Activated T-cell treated with anti-CD3 and anti-CD28 coated beads, Interleukin-2, amount 50 U/mL, for 24 hours (primary cell): ENCODE results near the gene ELANE.

ENCODE experiments used
- DNase-seq: peaks from one replicate; pipeline ENCODE4 v3.0.0-alpha.2; 2020
- H3K27ac Mint-ChIP-seq: 2 replicates; pipeline ENCODE4 v1.8.0; 2020; ENCODE audit warnings: mild to moderate bottlenecking, mixed read lengths
- H3K27me3 Mint-ChIP-seq: 2 replicates; pipeline ENCODE4 v1.8.0; 2020; ENCODE audit warnings: mixed read lengths
- H3K36me3 Mint-ChIP-seq: 2 replicates; pipeline ENCODE4 v1.8.0; 2020; ENCODE audit warnings: low read depth, mixed read lengths
- H3K4me1 Mint-ChIP-seq: 2 replicates; pipeline ENCODE4 v1.8.0; 2020; ENCODE audit warnings: low read depth, mixed read lengths
- H3K4me3 Mint-ChIP-seq: 2 replicates; pipeline ENCODE4 v1.8.0; 2020; ENCODE audit warnings: mild to moderate bottlenecking, moderate library complexity, mixed read lengths
- H3K9me3 Mint-ChIP-seq: 2 replicates; pipeline ENCODE4 v1.8.0; 2020; ENCODE audit warnings: mixed read lengths

Gene ELANE

GRCh38 chr19:852136-853013, at the start of gene ELANE:
TSS of gene ELANE (plus strand) at chr19:852303. CDS start at chr19:852329, 26 bp downstream.
- Mint-ChIP-seq H3K27me3 (peaks cover 39% of the 10 kb centered on the region), H3K4me1 (no peaks in the 10 kb centered on the region), H3K36me3 (no peaks in the 10 kb centered on the region), H3K4me3 (no peak within 1 kb of the TSS), H3K27ac (no peak within 1 kb of the TSS), H3K9me3 (no peaks in the 10 kb centered on the region)
- no peak for DNase-seq

- peaks cover 84% of the 10 kb centered on the region for H3K36me3 Mint-ChIP-seq
- DNase-seq = no peak
- peak overlapping the region; percentile 95 for H3K27ac Mint-ChIP-seq
- H3K4me3 Mint-ChIP-seq = peak overlapping the region; percentile 90
- no peaks in the 10 kb centered on the region for H3K27me3 Mint-ChIP-seq
- no peaks in the 10 kb centered on the region for H3K9me3 Mint-ChIP-seq
- peaks cover 46% of the 10 kb centered on the region for H3K4me1 Mint-ChIP-seq
These were observed 49.5 kb upstream of the ELANE start for GRCh38 chr19:802498-803098.

DNA sequence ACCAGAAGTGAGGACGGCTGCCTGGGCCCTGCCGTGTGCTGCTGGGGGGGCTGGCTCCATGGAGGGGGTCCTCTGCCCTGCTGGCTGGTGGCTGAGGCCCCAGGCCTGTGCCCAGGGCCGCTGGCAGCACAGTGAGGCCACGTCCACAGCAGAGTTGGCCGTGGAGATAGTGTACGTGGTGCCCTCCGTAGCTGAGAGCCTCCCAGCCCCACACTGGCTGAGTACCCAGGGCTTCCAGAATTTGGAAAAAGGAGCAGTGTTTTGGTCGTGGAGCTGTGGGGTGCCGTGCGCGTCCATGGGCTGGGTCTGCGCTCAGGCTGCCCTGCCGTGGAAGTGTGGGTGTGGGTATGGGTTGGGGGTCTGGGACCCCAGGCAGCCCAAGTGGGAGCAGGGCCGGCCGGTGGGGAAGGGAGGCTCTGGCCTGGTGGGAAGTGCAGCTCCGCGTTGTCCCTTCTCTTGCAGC, 49.0 kb upstream of the ELANE start:
- H3K27me3 Mint-ChIP-seq = no peaks in the 10 kb centered on the region
- peak overlapping the region; percentile 48 for H3K4me3 Mint-ChIP-seq
- peaks cover 89% of the 10 kb centered on the region for H3K36me3 Mint-ChIP-seq
- no peak for DNase-seq
- peaks cover 46% of the 10 kb centered on the region for H3K4me1 Mint-ChIP-seq
- peak overlapping the region; percentile 95 for H3K27ac Mint-ChIP-seq
- H3K9me3 Mint-ChIP-seq = no peaks in the 10 kb centered on the region

- Mint-ChIP-seq H3K27ac (peak overlapping the region; percentile 95), H3K27me3 (no peaks in the 10 kb centered on the region), H3K9me3 (no peaks in the 10 kb centered on the region), H3K36me3 (peaks cover 87% of the 10 kb centered on the region), H3K4me3 (peak overlapping the region; percentile 48), H3K4me1 (peaks cover 46% of the 10 kb centered on the region)
- DNase-seq = no peak
These were observed 48.3 kb upstream of the ELANE start for GRCh38 chr19:803686-804418.

GRCh38 chr19:804419-805165, 47.5 kb upstream of the ELANE start:
- DNase-seq = no peak
- Mint-ChIP-seq H3K9me3 (no peaks in the 10 kb centered on the region), H3K27me3 (no peaks in the 10 kb centered on the region), H3K4me3 (no peak overlapping the region), H3K4me1 (peaks cover 42% of the 10 kb centered on the region), H3K36me3 (peaks cover 86% of the 10 kb centered on the region), H3K27ac (peak overlapping the region; percentile 95)

- Mint-ChIP-seq H3K27me3 (no peaks in the 10 kb centered on the region), H3K4me3 (peak overlapping the region; percentile 31), H3K4me1 (peaks cover 37% of the 10 kb centered on the region), H3K27ac (peak overlapping the region; percentile 81), H3K36me3 (peaks cover 86% of the 10 kb centered on the region), H3K9me3 (no peaks in the 10 kb centered on the region)
- DNase-seq = no peak
These were observed 46.9 kb upstream of the ELANE start for GRCh38 chr19:805166-805551.

GRCh38 chr19:805600-806550, 46.2 kb upstream of the ELANE start:
- H3K27me3 Mint-ChIP-seq = no peaks in the 10 kb centered on the region
- H3K9me3 Mint-ChIP-seq = no peaks in the 10 kb centered on the region
- no peak for DNase-seq
- H3K4me1 Mint-ChIP-seq = peaks cover 31% of the 10 kb centered on the region
- H3K27ac Mint-ChIP-seq = peak overlapping the region; percentile 81
- peak overlapping the region; percentile 31 for H3K4me3 Mint-ChIP-seq
- H3K36me3 Mint-ChIP-seq = peaks cover 86% of the 10 kb centered on the region

- DNase-seq = no peak
- Mint-ChIP-seq H3K4me1 (peaks cover 21% of the 10 kb centered on the region), H3K27me3 (no peaks in the 10 kb centered on the region), H3K36me3 (peaks cover 83% of the 10 kb centered on the region), H3K9me3 (no peaks in the 10 kb centered on the region), H3K4me3 (no peak overlapping the region), H3K27ac (peak overlapping the region; percentile 74)
These were observed 45.2 kb upstream of the ELANE start for GRCh38 chr19:806815-807421.

DNA sequence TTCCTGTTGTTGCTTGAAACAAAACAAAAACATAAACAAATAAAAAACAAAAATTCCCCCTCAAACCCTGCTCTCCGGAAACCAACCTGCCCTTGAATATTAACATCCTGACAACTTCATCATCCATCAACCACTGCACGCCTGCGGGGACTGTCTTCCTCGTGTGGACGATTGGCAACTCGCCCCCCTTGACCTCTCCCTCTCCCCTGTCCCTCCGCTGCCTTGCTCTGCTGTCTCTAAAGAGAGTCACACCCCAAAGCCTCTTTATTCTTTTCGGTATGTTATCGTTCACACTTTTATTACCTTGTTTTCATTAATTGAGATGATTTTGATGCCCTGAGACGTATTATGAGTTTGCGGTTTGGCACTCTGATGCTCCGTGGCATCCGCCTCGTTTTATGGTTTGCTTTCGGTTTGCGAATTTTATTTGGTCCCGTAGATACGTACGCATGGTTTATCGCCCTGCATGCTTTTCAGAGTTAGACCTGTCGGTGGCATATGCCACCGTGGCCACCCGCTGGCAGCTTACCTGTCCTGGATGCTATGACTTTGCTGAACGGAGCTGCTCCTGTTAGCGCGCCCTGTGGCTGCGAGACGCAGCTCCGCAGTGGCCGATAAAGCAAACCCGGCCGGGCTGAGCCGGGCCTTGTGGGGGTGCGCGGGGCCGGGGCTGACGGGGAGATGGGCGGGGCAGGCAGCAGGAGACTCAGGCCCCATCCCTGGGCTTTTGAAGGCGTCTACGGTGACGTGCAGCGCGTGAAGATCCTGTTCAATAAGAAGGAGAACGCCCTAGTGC, 44.3 kb upstream of the ELANE start:
- no peaks in the 10 kb centered on the region for H3K9me3 Mint-ChIP-seq
- no peaks in the 10 kb centered on the region for H3K27me3 Mint-ChIP-seq
- H3K4me1 Mint-ChIP-seq = peaks cover 12% of the 10 kb centered on the region
- no peak for DNase-seq
- peaks cover 76% of the 10 kb centered on the region for H3K36me3 Mint-ChIP-seq
- H3K27ac Mint-ChIP-seq = peak overlapping the region; percentile 74
- H3K4me3 Mint-ChIP-seq = no peak overlapping the region

- H3K4me1 Mint-ChIP-seq = peaks cover 7% of the 10 kb centered on the region
- H3K9me3 Mint-ChIP-seq = no peaks in the 10 kb centered on the region
- H3K27ac Mint-ChIP-seq = peak overlapping the region; percentile 50
- no peak overlapping the region for H3K4me3 Mint-ChIP-seq
- DNase-seq = no peak
- no peaks in the 10 kb centered on the region for H3K27me3 Mint-ChIP-seq
- peaks cover 73% of the 10 kb centered on the region for H3K36me3 Mint-ChIP-seq
These were observed 43.7 kb upstream of the ELANE start for GRCh38 chr19:808423-808775.

GRCh38 chr19:810077-810855, 41.8 kb upstream of the ELANE start:
- Mint-ChIP-seq H3K27ac (peak overlapping the region; percentile 67), H3K9me3 (no peaks in the 10 kb centered on the region), H3K4me3 (peak overlapping the region; percentile 38), H3K27me3 (no peaks in the 10 kb centered on the region), H3K36me3 (peaks cover 71% of the 10 kb centered on the region), H3K4me1 (no peaks in the 10 kb centered on the region)
- DNase-seq = no peak
